Loucy (cell line): Measurements from ENCODE around the gene CMC4.

Experiments used
- EZH2phosphoT487 ChIP-seq: fragments of 200-600 bp; IDR thresholded peaks from 2 replicates; pipeline ENCODE4 v1.6.1; 2018; ENCODE audit warnings: antibody characterized with exemption, mild to moderate bottlenecking, moderate library complexity, borderline replicate concordance
- TF ChIP-seq, protein P1 (sequence below): fragments of 200-600 bp; sonication (generic); conservative IDR thresholded peaks from 2 replicates; pipeline ENCODE4 v1.5.1; 2014; ENCODE audit warnings: mild to moderate bottlenecking, antibody characterized with exemption, low read length

DNA sequence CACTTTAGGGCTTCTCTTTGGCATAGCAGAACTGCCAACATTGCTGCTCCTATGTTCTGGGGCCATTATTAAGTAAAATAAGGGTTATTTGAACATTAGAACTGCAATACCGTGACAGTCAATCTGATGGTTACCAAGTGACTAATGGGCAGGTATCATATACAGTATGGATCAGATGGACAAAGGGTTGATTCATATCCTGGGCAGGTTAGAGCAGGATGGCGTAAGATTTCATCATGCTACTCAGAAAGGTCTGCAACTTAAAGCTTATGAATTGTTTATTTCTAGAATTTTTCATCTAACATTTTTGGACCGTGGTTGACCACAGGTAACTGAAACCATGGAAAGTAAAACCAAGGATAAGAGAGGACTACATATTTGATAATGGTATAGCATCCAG is 41.2 kb upstream of the CMC4 start:
- TF ChIP-seq, protein P1, sequence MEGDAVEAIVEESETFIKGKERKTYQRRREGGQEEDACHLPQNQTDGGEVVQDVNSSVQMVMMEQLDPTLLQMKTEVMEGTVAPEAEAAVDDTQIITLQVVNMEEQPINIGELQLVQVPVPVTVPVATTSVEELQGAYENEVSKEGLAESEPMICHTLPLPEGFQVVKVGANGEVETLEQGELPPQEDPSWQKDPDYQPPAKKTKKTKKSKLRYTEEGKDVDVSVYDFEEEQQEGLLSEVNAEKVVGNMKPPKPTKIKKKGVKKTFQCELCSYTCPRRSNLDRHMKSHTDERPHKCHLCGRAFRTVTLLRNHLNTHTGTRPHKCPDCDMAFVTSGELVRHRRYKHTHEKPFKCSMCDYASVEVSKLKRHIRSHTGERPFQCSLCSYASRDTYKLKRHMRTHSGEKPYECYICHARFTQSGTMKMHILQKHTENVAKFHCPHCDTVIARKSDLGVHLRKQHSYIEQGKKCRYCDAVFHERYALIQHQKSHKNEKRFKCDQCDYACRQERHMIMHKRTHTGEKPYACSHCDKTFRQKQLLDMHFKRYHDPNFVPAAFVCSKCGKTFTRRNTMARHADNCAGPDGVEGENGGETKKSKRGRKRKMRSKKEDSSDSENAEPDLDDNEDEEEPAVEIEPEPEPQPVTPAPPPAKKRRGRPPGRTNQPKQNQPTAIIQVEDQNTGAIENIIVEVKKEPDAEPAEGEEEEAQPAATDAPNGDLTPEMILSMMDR: no peak
- no peak for TF ChIP-seq EZH2phosphoT487
